PC-3 (cell line): ENCODE measurements around the gene MRPL11. TPM values are rescaled to one million over a fixed set of nuclear protein-coding genes. Genes with fewer than 3 reads are reported as not detected.

ENCODE experiments used
- ATAC-seq: fragments of 200-7000 bp; cut with Tn5 transposase; 2 replicates; pipeline ENCODE4 v1.9.1; 2020; ENCODE audit warnings: mild to moderate bottlenecking, moderate library complexity
- BruUV-seq: library from RNA; stranded (reverse); fragments of 400-500 nt; replicated peaks from 2 replicates; lab custom pipeline; 2021; lab: Mats Ljungman, UMichigan
- CTCF ChIA-PET: fragments of 300-600 bp; sonication (Branson Sonifier 250); formaldehyde crosslinking; loops from one replicate; lab custom pipeline; 2022; ENCODE audit warnings: antibody characterized with exemption; lab: Charles Lee
- POLR2A ChIA-PET: fragments of 300-600 bp; sonication (Branson Sonifier 250); formaldehyde crosslinking; loops from one replicate; lab custom pipeline; 2022; ENCODE audit warnings: antibody characterized with exemption; ENCODE audit not compliant: unreplicated experiment; lab: Charles Lee
- DNase-seq: peaks from one replicate; pipeline ENCODE4 v3.0.0-alpha.2; 2015
- H2AFZ ChIP-seq: fragments of 300-600 bp; sonication (generic); 2 replicates; pipeline ENCODE4 v1.6.0; 2016; ENCODE audit warnings: antibody characterized with exemption, low read length
- H3F3A ChIP-seq: fragments of 300-600 bp; sonication (generic); one replicate; pipeline ENCODE4 v1.6.0; 2017; ENCODE audit warnings: antibody characterized with exemption, low read length, control low read depth, mild to moderate bottlenecking; ENCODE audit not compliant: unreplicated experiment
- H3K27ac ChIP-seq: fragments of 300-600 bp; sonication (generic); 2 replicates; pipeline ENCODE4 v1.5.1; 2016; ENCODE audit warnings: mild to moderate bottlenecking, low read length
- H3K27me3 ChIP-seq: fragments of 300-600 bp; sonication (generic); 2 replicates; pipeline ENCODE4 v1.6.1; 2016; ENCODE audit warnings: low read length, mixed read lengths
- H3K36me3 ChIP-seq: fragments of 300-600 bp; sonication (generic); 2 replicates; pipeline ENCODE4 v1.6.1; 2016; ENCODE audit warnings: low read depth, mixed run types, low read length, mixed read lengths
- H3K4me1 ChIP-seq: fragments of 300-600 bp; sonication (generic); 2 replicates; pipeline ENCODE4 v1.5.1; 2016; ENCODE audit warnings: low read length; ENCODE audit not compliant: insufficient read depth
- H3K4me2 ChIP-seq: fragments of 300-600 bp; sonication (generic); 2 replicates; pipeline ENCODE4 v1.6.0; 2016; ENCODE audit warnings: low read length
- H3K4me3 ChIP-seq: fragments of 300-600 bp; sonication (generic); 2 replicates; pipeline ENCODE4 v1.5.1; 2016; ENCODE audit warnings: mild to moderate bottlenecking, low read length, mixed read lengths
- H3K79me2 ChIP-seq: fragments of 300-600 bp; sonication (generic); 2 replicates; pipeline ENCODE4 v1.6.1; 2017; ENCODE audit warnings: low read length, mixed read lengths
- H3K9ac ChIP-seq: fragments of 300-600 bp; sonication (generic); 2 replicates; pipeline ENCODE4 v1.6.0; 2016; ENCODE audit warnings: mild to moderate bottlenecking, low read length
- H3K9me2 ChIP-seq: fragments of 300-600 bp; sonication (generic); replicated peaks from 2 replicates; pipeline ENCODE4 v1.6.1; 2016; ENCODE audit warnings: mixed run types, low read length, mixed read lengths
- H3K9me3 ChIP-seq: fragments of 300-600 bp; sonication (generic); 2 replicates; pipeline ENCODE4 v1.6.1; 2016; ENCODE audit warnings: low read length, mixed read lengths
- H4K20me1 ChIP-seq: fragments of 300-600 bp; sonication (generic); 2 replicates; pipeline ENCODE4 v1.6.1; 2016; ENCODE audit warnings: low read length, mixed read lengths
- EZH2 ChIP-seq: fragments of 300-600 bp; sonication (generic); IDR thresholded peaks from one replicate; pipeline ENCODE4 v1.6.1; 2017; ENCODE audit warnings: antibody characterized with exemption, mild to moderate bottlenecking, low read length; ENCODE audit not compliant: unreplicated experiment
- EZH2phosphoT487 ChIP-seq: fragments of 300-600 bp; sonication (generic); IDR thresholded peaks from 2 replicates; pipeline ENCODE4 v1.6.1; 2018; ENCODE audit warnings: mild to moderate bottlenecking, antibody characterized with exemption, low read length, borderline replicate concordance
- intact Hi-C: fragments of 100-400 bp; cut with micrococcal nuclease; formaldehyde crosslinking; loops from 2 replicates; pipeline ENCODE4 v1.9.0; 2023
- total RNA-seq: library from RNA; depleted of rRNA; stranded (reverse); fragments of >200 nt; gene quantifications from 2 replicates; pipeline ENCODE4 v1.2.3, GENCODE V29; 2014
- TF ChIP-seq, protein P1 (sequence below): fragments of 300-600 bp; sonication (generic); conservative IDR thresholded peaks from 2 replicates; pipeline ENCODE4 v1.5.1; 2017; ENCODE audit warnings: antibody characterized with exemption, low read depth, mild to moderate bottlenecking, low read length

Gene MRPL11
- total RNA-seq, 1 experiment from 2014 or later: 321 TPM

DNA sequence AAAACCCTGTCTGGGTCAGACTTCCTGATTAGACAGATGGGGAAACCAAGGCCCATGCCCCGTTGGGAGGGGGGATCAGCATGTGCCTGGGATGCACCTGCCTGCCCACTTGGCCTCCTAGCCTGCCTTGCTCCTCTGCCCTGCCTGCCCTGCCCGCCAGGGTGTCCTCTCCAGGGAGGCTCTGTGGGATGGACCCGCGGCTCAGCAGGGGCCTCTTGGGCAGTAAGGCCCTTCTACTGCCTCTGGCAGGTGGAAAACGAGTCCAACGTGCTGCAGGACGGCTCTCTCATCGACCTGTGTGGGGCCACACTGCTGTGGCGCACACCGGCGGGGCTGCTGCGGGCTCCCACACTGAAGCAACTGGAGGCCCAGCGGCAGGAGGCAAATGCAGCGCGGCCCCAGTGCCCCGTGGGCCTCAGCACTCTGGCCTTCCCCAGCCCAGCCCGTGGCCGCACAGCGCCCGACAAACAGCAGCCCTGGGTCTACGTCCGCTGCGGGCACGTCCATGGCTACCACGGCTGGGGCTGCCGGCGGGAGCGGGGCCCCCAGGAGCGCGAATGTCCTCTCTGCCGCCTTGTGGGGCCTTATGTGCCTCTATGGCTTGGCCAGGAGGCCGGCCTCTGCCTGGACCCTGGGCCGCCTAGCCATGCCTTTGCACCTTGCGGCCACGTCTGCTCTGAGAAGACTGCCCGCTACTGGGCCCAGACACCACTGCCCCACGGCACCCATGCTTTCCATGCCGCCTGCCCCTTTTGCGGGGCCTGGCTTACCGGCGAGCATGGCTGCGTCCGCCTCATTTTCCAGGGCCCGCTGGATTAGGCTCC is 36.9 kb upstream of the MRPL11 start:
- ATAC-seq: no peak
- Histone ChIP-seq H3K9me3 (no peaks in the 10 kb centered on the region), H4K20me1 (no peaks in the 10 kb centered on the region), H3K27ac (no peak overlapping the region), H3F3A (no peaks in the 10 kb centered on the region), H3K4me3 (no peak overlapping the region), H3K4me2 (no peak overlapping the region), H2AFZ (no peak overlapping the region), H3K4me1 (peaks cover 7% of the 10 kb centered on the region), H3K9me2 (no peaks in the 10 kb centered on the region), H3K79me2 (peaks cover 14% of the 10 kb centered on the region), H3K36me3 (peaks cover 3% of the 10 kb centered on the region; the same call in 1 of the 2 replicates), H3K27me3 (no peaks in the 10 kb centered on the region), H3K9ac (no peak overlapping the region)
- ChIA-PET POLR2A (no interaction called here), CTCF (no interaction called here)
- DNase-seq: no peak
- intact Hi-C loops: no loop called here
- BruUV-seq: no TSS peak
- TF ChIP-seq, protein P1, sequence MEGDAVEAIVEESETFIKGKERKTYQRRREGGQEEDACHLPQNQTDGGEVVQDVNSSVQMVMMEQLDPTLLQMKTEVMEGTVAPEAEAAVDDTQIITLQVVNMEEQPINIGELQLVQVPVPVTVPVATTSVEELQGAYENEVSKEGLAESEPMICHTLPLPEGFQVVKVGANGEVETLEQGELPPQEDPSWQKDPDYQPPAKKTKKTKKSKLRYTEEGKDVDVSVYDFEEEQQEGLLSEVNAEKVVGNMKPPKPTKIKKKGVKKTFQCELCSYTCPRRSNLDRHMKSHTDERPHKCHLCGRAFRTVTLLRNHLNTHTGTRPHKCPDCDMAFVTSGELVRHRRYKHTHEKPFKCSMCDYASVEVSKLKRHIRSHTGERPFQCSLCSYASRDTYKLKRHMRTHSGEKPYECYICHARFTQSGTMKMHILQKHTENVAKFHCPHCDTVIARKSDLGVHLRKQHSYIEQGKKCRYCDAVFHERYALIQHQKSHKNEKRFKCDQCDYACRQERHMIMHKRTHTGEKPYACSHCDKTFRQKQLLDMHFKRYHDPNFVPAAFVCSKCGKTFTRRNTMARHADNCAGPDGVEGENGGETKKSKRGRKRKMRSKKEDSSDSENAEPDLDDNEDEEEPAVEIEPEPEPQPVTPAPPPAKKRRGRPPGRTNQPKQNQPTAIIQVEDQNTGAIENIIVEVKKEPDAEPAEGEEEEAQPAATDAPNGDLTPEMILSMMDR: no peak
- TF ChIP-seq EZH2: no peak
- no peak for TF ChIP-seq EZH2phosphoT487

DNA sequence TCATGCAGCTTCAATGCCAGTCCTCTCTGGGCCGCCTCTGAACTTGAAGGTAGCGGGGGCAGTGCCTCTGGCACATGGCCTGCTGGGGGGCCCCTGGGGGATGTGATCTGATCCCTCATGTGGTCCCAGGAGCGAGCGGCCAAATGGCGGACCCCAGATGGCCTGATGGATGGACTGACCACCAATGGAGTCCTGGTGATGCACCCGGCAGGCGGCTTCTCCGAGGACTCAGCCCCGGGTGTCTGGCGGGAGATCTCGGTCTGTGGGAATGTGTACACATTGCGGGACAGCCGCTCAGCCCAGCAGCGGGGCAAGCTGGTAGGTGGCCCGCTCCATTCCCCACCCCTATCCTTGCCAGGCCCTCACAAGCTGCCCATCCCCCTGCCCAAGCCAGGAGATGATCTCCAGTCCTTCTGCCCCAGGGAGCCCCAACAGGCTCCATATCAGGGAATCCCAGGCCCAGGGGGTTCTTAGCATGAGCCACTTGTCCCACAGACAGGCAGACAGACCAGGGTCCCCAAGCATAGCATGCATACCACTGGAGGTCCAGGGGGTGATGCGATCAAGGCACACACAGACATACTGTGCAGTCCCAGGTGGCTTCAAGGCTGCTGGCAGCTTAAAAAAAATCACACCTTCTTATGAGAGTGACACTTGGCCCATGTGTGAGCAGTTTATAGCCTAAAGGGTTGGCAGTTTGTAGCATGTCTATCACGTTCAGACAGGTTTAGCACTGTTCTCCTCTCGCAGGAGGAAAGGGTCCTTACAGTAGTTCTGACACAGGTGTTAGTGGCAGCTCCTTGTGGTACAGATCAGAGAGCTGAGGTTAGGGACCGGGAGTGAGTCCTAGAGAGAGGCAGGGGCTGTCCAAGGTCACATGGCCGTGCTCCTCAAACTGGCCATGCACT is 35.2 kb upstream of the MRPL11 start:
- no peak overlapping the region for H3K9ac ChIP-seq
- no peak overlapping the region for H3K4me2 ChIP-seq
- DNase-seq (no peak), ATAC-seq (no peak)
- no peak for TF ChIP-seq EZH2phosphoT487
- TF ChIP-seq, protein P1: no peak
- TF ChIP-seq EZH2: no peak
- 0 out of 2 replicates have a peak, but pooled peaks cover 7% of the 10 kb centered on the region for H3K79me2 ChIP-seq
- ChIA-PET POLR2A (no interaction called here), CTCF (no interaction called here)
- H3K27me3 ChIP-seq: no peaks in the 10 kb centered on the region
- no peaks in the 10 kb centered on the region for H3K9me2 ChIP-seq
- intact Hi-C loops: no loop called here
- BruUV-seq: no TSS peak
- no peaks in the 10 kb centered on the region for H4K20me1 ChIP-seq
- no peaks in the 10 kb centered on the region for H3F3A ChIP-seq
- no peak overlapping the region for H3K27ac ChIP-seq
- H3K9me3 ChIP-seq: no peaks in the 10 kb centered on the region
- no peak overlapping the region for H2AFZ ChIP-seq
- H3K4me1 ChIP-seq: 0 out of 2 replicates have a peak, but pooled peaks cover under 1% of the 10 kb centered on the region
- peaks cover 3% of the 10 kb centered on the region; the same call in 1 of the 2 replicates for H3K36me3 ChIP-seq
- no peak overlapping the region for H3K4me3 ChIP-seq
